ENCODE data around the gene CPAMD8.

DNA sequence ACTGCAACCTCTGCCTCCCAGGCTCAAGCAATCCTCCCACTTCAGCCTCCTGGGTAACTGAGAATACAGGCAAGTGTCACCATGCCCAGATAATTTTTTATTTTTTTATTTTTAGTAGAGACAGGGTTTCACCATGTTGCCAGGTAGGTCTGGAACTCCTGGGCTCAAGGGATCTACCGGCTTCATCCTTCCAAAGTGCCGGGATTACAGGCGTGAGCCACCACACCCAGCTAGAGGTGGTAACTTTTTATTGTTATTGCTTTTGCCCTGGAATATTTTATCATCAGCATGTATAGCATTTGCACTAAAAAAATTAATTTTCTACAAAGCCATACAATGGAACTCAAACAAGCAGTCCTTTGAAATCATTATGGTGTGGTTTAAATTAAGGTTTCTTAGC, 34.6 kb upstream of the CPAMD8 start:
- TF ChIP-seq, protein P1, sequence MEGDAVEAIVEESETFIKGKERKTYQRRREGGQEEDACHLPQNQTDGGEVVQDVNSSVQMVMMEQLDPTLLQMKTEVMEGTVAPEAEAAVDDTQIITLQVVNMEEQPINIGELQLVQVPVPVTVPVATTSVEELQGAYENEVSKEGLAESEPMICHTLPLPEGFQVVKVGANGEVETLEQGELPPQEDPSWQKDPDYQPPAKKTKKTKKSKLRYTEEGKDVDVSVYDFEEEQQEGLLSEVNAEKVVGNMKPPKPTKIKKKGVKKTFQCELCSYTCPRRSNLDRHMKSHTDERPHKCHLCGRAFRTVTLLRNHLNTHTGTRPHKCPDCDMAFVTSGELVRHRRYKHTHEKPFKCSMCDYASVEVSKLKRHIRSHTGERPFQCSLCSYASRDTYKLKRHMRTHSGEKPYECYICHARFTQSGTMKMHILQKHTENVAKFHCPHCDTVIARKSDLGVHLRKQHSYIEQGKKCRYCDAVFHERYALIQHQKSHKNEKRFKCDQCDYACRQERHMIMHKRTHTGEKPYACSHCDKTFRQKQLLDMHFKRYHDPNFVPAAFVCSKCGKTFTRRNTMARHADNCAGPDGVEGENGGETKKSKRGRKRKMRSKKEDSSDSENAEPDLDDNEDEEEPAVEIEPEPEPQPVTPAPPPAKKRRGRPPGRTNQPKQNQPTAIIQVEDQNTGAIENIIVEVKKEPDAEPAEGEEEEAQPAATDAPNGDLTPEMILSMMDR (IDR thresholded peaks at IDR 0.05) = no peak
- TF ChIP-seq POLR2A (IDR thresholded peaks at IDR 0.05) = no peak

Data from heart left ventricle (tissue), 13 donors.